Liver (tissue), 9 donors: ENCODE data around the gene LHFPL6. TPM values are rescaled to one million over a fixed set of nuclear protein-coding genes. Genes with fewer than 3 reads are reported as not detected.

Experiments
- DNase-seq: peaks from one replicate; pipeline ENCODE4 v3.0.0-alpha.2; 2017; ENCODE audit warnings: low spot score
- H3K27ac ChIP-seq, 2 donors: one replicate each; pipeline ENCODE4 v1.7.0; 2013; ENCODE audit warnings: inconsistent platforms in 2 of 2, low read length in 2 of 2, control low read depth in 1 of 2, low read depth in 1 of 2, mild to moderate bottlenecking in 1 of 2
- H3K27me3 ChIP-seq, 4 donors: one replicate each; pipeline versions ENCODE4 v1.6.1 to v1.7.0; 2013; ENCODE audit warnings: low read length in 3 of 4, inconsistent platforms in 1 of 4, mild to moderate bottlenecking in 1 of 4, moderate library complexity in 1 of 4; ENCODE audit not compliant: control insufficient read depth in 4 of 4, insufficient read depth in 4 of 4
- H3K36me3 ChIP-seq, 4 donors: one replicate each; pipeline versions ENCODE4 v1.6.1 to v1.7.0; 2013; ENCODE audit warnings: low read length in 3 of 4, mild to moderate bottlenecking in 3 of 4, low read depth in 1 of 4, moderate library complexity in 1 of 4; ENCODE audit not compliant: control insufficient read depth in 4 of 4, insufficient read depth in 3 of 4
- H3K4me1 ChIP-seq, 4 donors: one replicate each; pipeline versions ENCODE4 v1.6.1 to v1.7.0; 2013; ENCODE audit warnings: low read length in 3 of 4, mild to moderate bottlenecking in 3 of 4, moderate library complexity in 1 of 4; ENCODE audit not compliant: control insufficient read depth in 4 of 4, insufficient read depth in 4 of 4
- H3K4me3 ChIP-seq, 3 donors: one replicate each; pipeline versions ENCODE4 v1.6.1 to v1.7.0; 2013; ENCODE audit warnings: low read length in 3 of 3, control low read depth in 1 of 3, low read depth in 1 of 3, mild to moderate bottlenecking in 1 of 3
- H3K9ac ChIP-seq, 2 donors: one replicate each; pipeline ENCODE4 v1.7.0; 2013; ENCODE audit warnings: low read length in 2 of 2, mild to moderate bottlenecking in 2 of 2, moderate library complexity in 2 of 2, control low read depth in 1 of 2, low read depth in 1 of 2
- H3K9me3 ChIP-seq, 4 donors: one replicate each; pipeline versions ENCODE4 v1.6.1 to v1.7.0; 2013; ENCODE audit warnings: low read length in 3 of 4; ENCODE audit not compliant: control insufficient read depth in 4 of 4
- EGR1 ChIP-seq, 2 donors: IDR thresholded peaks; 2 replicates each; pipeline ENCODE4 v1.6.1; 2016 to 2018; ENCODE audit warnings: antibody characterized with exemption in 2 of 2, low read depth in 2 of 2
- FOXA1 ChIP-seq: IDR thresholded peaks from 2 replicates; pipeline ENCODE4 v1.6.1; 2016; ENCODE audit warnings: antibody characterized with exemption
- FOXA2 ChIP-seq: IDR thresholded peaks from 2 replicates; pipeline ENCODE4 v1.6.1; 2016; ENCODE audit warnings: antibody characterized with exemption
- GABPA ChIP-seq, 2 donors: IDR thresholded peaks in 1 of 2; conservative IDR thresholded peaks in 1 of 2; 2 replicates each; pipeline ENCODE4 v1.6.1; 2016; ENCODE audit warnings: antibody characterized with exemption in 2 of 2, mild to moderate bottlenecking in 1 of 2, moderate library complexity in 1 of 2
- HNF4G ChIP-seq: IDR thresholded peaks from 2 replicates; pipeline ENCODE4 v1.6.1; 2016; ENCODE audit warnings: antibody characterized with exemption
- JUND ChIP-seq, 2 donors: IDR thresholded peaks; 2 replicates each; pipeline ENCODE4 v1.6.1; 2016; ENCODE audit warnings: antibody characterized with exemption in 2 of 2
- NR2F2 ChIP-seq: IDR thresholded peaks from 2 replicates; pipeline ENCODE4 v1.6.1; 2016; ENCODE audit warnings: antibody characterized with exemption
- SP1 ChIP-seq: IDR thresholded peaks from 2 replicates; pipeline ENCODE4 v1.6.1; 2018; ENCODE audit warnings: antibody characterized with exemption, mild to moderate bottlenecking
- YY1 ChIP-seq: IDR thresholded peaks from 2 replicates; pipeline ENCODE4 v1.6.1; 2016; ENCODE audit warnings: antibody characterized with exemption, mild to moderate bottlenecking
- WGBS: extraction: QIAGEN DNeasy Blood & Tissue Kit; methylation state at CpG from one replicate; pipeline ENCODE4 v1.1.7; 2013; 5-methylcytosine and 5-hydroxymethylcytosine counted together
- polyA plus RNA-seq, 2 donors: library from polyadenylated mRNA; stranded (reverse) in 1 of 2; unstranded in 1 of 2; fragments of 200-250 nt in 1 of 2; fragments of >200 nt in 1 of 2; fragmentation: Nextera tagmentation in 1 of 2; extraction: Ambion mirVana in 1 of 2; gene quantifications; one replicate each; pipeline versions ENCODE4 v1.2.1 to v1.2.3, GENCODE V29; 2013 to 2015
- total RNA-seq, 2 donors: library from RNA; depleted of rRNA; stranded (reverse); fragments of >200 nt; gene quantifications; one replicate each; pipeline ENCODE4 v1.2.3, GENCODE V29; 2014
- TF ChIP-seq, protein P1 (sequence below): fragments of 150-350 bp; IDR thresholded peaks from 2 replicates; pipeline ENCODE4 v1.5.1; 2017; ENCODE audit warnings: improper control_type of control experiment, low read depth, low read length; ENCODE audit not compliant: missing input control
- TF ChIP-seq, protein P2 (sequence below): IDR thresholded peaks from 2 replicates; pipeline ENCODE4 v1.6.1; 2016; ENCODE audit warnings: antibody characterized with exemption
- TF ChIP-seq, protein P3 (sequence below): IDR thresholded peaks from 2 replicates; pipeline ENCODE4 v1.6.1; 2016; ENCODE audit warnings: antibody characterized with exemption
- donor health status: healthy.
- donor health status: healthy.
- donor health status: healthy.
- donor health status: healthy.
- donor health status: healthy.

Gene LHFPL6
- total and polyA plus RNA-seq, 4 donors = 2.6 to 8.3 (median 5.5) TPM

DNA sequence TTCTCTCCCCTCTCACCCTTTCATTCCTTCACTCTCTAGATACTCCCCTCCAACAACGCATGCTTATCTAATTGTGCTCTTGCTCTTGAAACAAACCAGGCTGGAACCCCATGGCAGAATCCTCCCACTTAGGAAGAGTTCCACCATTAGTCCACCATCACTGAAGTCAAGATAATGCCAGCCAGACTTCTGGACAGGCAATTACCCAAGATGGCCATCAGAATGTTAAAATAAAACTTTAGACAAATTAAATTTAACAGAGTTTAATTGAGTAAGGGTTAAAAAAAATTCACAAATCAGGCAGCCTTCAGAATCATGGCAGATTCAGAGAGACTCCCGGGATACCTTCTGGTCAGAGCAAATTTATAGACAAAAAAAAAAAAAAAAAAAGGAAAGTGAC, 221.5 kb downstream of the LHFPL6 start:
- Histone ChIP-seq H3K36me3 (no peaks in the 10 kb centered on the region), H3K27ac (no peak overlapping the region), H3K27me3 (no peaks in the 10 kb centered on the region), H3K9me3 (no peaks in the 10 kb centered on the region), H3K9ac (no peak overlapping the region), H3K4me3 (no peak overlapping the region), H3K4me1 (no peaks in the 10 kb centered on the region)
- no peak for DNase-seq
- 81% methylated on average over 2 of the region's 2 CpGs for WGBS
- no peak for TF ChIP-seq NR2F2
- TF ChIP-seq, protein P1, sequence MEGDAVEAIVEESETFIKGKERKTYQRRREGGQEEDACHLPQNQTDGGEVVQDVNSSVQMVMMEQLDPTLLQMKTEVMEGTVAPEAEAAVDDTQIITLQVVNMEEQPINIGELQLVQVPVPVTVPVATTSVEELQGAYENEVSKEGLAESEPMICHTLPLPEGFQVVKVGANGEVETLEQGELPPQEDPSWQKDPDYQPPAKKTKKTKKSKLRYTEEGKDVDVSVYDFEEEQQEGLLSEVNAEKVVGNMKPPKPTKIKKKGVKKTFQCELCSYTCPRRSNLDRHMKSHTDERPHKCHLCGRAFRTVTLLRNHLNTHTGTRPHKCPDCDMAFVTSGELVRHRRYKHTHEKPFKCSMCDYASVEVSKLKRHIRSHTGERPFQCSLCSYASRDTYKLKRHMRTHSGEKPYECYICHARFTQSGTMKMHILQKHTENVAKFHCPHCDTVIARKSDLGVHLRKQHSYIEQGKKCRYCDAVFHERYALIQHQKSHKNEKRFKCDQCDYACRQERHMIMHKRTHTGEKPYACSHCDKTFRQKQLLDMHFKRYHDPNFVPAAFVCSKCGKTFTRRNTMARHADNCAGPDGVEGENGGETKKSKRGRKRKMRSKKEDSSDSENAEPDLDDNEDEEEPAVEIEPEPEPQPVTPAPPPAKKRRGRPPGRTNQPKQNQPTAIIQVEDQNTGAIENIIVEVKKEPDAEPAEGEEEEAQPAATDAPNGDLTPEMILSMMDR = no peak
- no peak for TF ChIP-seq JUND (IDR thresholded peaks at IDR 0.05)
- TF ChIP-seq SP1 = no peak
- no peak for TF ChIP-seq EGR1 (IDR thresholded peaks at IDR 0.05; ENCODE audit: low read depth in 2 of 2)
- TF ChIP-seq, protein P2, sequence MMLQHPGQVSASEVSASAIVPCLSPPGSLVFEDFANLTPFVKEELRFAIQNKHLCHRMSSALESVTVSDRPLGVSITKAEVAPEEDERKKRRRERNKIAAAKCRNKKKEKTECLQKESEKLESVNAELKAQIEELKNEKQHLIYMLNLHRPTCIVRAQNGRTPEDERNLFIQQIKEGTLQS = no peak
- TF ChIP-seq, protein P3, sequence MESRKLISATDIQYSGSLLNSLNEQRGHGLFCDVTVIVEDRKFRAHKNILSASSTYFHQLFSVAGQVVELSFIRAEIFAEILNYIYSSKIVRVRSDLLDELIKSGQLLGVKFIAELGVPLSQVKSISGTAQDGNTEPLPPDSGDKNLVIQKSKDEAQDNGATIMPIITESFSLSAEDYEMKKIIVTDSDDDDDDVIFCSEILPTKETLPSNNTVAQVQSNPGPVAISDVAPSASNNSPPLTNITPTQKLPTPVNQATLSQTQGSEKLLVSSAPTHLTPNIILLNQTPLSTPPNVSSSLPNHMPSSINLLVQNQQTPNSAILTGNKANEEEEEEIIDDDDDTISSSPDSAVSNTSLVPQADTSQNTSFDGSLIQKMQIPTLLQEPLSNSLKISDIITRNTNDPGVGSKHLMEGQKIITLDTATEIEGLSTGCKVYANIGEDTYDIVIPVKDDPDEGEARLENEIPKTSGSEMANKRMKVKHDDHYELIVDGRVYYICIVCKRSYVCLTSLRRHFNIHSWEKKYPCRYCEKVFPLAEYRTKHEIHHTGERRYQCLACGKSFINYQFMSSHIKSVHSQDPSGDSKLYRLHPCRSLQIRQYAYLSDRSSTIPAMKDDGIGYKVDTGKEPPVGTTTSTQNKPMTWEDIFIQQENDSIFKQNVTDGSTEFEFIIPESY = no peak
- TF ChIP-seq FOXA1 = no peak
- no peak for TF ChIP-seq HNF4G

DNA sequence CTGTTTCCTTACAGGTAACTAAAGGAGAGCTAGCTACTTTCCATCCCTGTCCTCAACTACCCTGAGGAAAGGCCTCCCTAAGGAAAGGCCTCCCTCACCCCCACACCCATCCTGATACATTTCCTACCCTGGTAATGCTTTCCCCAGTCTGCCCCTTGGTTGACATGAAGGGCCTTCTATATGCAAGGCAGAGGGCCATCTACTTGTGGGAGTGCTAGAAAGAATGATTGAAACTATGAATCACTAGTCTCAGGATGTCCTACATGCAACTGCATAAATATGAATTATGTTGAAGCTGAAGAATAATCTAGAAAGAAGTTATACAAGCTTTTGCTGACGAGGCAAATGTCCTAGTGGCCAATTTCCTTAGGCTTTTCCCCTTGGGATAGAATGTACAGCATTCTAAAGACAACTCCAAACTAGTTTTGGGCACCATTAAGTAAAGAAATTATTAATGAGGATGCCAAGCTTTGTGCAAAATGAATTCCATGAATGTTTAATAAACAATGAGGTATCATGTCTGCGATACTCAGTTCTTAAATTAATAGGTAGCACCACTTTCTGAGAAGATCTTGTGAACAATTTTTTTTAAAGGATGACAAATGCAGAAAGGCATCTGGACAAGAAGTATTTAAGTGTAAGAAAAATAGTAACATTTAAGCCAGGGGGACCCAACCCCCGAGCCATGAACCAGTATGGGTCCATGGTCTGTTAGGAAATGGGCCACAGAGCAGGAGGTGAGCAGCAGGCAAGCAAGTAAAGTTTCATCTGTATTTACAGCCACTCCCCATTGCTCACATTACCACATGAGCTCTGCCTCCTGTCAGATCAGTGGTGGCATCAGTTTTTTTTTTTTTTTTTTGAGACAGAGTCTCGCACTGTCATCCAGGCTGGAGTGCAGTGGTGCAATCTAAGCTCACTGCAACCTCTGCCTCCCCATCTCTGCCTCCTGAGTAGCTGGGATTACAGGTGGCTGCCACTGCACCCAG, 223.0 kb downstream of the LHFPL6 start:
- TF ChIP-seq FOXA2 (no peak), GABPA (IDR thresholded peaks at IDR 0.05 in 1 of 2, conservative IDR thresholded peaks at IDR 0.05 in 1 of 2) (no peak), YY1 (no peak)
- TF ChIP-seq, protein P3 = no peak
- TF ChIP-seq, protein P1 = no peak
- WGBS = 84% methylated on average over 4 of the region's 4 CpGs
- Histone ChIP-seq H3K27ac (no peak overlapping the region), H3K36me3 (no peaks in the 10 kb centered on the region), H3K27me3 (no peaks in the 10 kb centered on the region), H3K4me3 (no peak overlapping the region), H3K9ac (no peak overlapping the region), H3K4me1 (no peaks in the 10 kb centered on the region), H3K9me3 (no peaks in the 10 kb centered on the region)
- no peak for DNase-seq
